GM20431 (cell line): Measurements from ENCODE around the gene PTPN2.

Experiments used
- in situ Hi-C: fragments of 300-500 bp; cut with MseI, MboI; formaldehyde crosslinking; loops from one replicate; pipeline ENCODE4 v1.15.0; 2020; ENCODE audit warnings: low sequenced_read_pairs; ENCODE audit not compliant: unreplicated experiment

Gene PTPN2

DNA sequence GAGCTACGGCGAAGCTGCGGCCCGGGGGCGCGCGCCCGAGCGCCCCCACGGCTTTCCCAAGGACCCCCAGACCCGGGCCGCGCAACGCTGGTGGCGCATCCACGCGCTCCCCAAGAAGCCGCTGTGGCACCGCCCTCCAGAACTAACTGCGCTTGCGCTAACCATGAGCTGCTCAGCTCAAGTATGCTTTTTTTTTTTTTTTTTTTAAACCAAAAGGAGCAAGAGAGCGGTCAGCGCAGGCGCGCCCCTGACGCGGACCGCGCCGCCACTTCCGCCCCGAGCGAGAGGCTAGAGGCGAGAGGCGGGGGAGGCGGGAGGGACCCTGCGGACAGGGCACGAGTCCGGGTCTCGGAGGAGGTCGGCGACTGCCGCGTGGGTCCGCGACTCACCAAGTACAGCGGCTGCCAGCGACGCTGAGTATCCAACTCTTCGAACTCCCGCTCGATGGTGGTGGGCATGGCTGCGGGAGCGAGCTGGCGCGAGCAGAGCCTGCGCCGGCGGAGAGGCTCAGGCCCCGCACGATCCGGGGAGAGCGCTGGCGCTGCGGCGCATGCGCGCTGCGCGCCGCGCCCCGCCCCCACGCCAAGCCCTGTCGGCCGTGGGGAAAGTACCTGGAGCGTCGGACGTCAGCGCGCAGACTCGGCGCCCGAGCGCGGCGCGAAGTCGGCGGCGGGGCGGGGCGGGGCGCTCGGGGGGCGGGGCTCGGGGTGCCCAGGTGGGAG is at the start of gene PTPN2:
Gene PTPN2 (minus strand): TSS at position 554 of the 722 bp plus-strand sequence. CDS start 96 bp downstream, at position 458.
- in situ Hi-C loops = no loop called here

DNA sequence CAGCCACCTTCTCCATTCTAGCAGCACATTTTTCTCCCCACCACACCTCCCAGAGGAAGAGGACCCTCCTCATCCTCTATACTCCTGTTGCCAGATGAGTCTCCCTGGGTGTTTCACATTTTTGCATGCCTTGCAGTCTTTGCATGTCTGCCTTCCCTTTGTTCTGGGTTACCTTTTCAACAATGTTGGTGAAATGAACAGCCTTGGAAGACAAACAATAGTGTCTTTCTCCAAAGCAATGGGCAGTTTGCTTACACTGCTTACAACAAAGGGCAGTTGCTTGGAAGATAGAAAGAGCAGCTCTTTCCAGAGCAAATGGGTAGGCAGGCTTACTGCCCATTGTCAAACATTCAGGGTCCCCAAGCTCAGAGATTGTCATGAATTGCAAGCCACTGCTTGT is 49.3 kb upstream of the PTPN2 start:
- in situ Hi-C loops = loop anchor here (10.0 kb wide), 1 partner anchor 199 kb away; no protein-coding TSS in a partner anchor

DNA sequence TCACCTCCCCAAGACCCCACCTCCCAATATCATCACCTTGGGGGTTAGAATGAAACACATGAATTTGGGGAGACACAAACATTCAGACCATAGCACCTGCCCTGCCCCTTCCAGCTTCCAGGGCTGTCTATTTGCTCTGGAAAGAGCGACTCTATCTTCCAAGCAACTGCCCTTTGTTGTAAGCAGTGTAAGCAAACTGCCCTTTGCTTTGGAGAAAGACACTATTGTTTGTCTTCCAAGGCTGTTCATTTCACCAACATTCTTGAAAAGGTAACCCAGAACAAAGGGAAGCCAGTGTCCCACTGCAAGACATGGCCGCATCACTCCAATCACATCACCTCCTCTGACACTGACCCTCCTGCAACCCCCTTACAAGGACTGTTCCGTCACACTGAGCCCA is 46.9 kb upstream of the PTPN2 start:
- in situ Hi-C loops = loop anchor here (10.0 kb wide), 1 partner anchor 196 kb away; no protein-coding TSS in a partner anchor

GRCh38 chr18:12930376-12930775 is 46.3 kb upstream of the PTPN2 start:
- in situ Hi-C loops = loop anchor here (10.0 kb wide), 1 partner anchor 196 kb away; no protein-coding TSS in a partner anchor

GRCh38 chr18:12929477-12930083 is 45.5 kb upstream of the PTPN2 start:
- in situ Hi-C loops = loop anchor here (10.0 kb wide), 1 partner anchor 195 kb away; no protein-coding TSS in a partner anchor

DNA sequence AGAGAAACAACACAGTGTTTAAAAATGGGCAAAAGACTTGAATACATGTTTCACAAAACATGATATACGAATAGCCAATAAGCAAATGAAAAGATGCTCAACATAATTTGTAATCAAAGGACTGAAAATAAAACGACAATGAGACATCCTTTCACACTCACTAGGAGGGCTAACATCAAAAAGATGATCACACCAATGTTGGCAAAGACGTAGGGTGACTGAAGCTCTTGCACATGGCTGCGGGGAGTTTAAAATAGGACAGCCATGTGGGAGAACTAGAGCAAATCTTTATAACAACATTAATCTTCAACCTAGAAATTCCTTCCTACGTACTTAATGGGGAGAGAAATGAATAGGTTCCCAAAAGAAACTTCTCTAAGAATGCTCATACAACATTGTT is 44.6 kb upstream of the PTPN2 start:
- in situ Hi-C loops = no loop called here

DNA sequence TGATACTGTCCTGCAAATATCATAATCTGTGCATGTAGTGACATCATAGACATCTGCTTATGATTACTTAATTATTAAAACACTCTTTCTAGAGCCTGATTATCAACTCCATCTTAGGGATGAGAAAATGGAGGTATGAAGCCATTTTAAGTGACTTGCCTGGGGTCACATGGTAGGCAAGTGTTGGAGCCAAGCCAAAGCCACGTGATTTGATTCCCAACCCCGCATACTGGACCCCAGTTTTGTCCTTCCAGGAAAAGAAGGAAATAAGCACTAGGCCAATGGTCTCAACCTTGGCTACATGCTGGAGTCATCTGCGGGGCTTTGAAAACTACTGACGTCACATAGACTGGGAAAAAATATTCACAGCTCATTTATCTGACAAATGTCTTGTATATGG is 44.2 kb upstream of the PTPN2 start:
- in situ Hi-C loops = no loop called here

DNA sequence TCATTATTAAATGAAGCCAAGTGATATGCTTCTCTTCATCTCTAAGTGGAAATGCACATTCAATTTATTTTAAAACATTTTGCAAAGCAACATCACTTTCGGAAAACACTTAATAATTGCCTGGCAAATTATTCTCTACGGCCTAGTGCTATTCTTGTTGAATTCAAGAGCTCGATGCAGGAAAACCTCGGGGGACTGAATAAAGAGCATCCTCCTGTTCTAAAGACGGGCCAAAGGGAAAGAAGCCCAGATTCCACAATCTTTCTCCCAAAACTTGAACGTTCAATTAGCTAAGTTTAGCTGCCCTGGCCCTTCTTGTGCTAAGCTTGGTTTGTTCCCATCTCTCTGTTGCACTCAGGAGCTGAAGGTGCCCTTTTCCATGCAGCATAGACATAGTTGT is 40.6 kb upstream of the PTPN2 start:
- in situ Hi-C loops = no loop called here

- in situ Hi-C loops = no loop called here
Measured at GRCh38 chr18:12922266-12922665, 38.2 kb upstream of the PTPN2 start.

DNA sequence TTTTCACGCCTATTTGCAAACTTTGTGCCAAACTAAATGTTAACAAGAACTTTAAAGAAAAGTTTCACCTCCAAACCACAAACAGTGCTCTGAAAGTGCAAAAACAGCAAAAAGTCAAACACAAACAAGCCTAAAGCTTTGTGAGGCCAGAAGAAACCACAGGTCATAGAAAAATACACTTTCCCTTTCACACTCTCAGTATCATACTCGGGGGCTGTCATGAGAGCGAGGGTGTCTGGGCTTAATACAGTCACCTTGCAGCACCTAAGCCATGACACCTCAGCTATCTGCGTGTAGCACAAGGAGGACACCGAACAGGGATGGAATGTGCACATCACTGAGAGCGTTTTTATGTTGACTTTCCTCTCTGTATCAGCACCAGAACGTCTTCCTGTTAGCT is 37.1 kb upstream of the PTPN2 start:
- in situ Hi-C loops = no loop called here

GRCh38 chr18:12911929-12912703 is 28.1 kb upstream of the PTPN2 start:
- in situ Hi-C loops = no loop called here

- in situ Hi-C loops = no loop called here
Measured at GRCh38 chr18:12911025-12911928, 27.2 kb upstream of the PTPN2 start.

GRCh38 chr18:12908706-12909105 is 24.7 kb upstream of the PTPN2 start:
- in situ Hi-C loops = loop anchor here (10.0 kb wide), 1 partner anchor 164 kb away; no protein-coding TSS in a partner anchor

- in situ Hi-C loops = loop anchor here (10.0 kb wide), 1 partner anchor 163 kb away; no protein-coding TSS in a partner anchor
Measured at GRCh38 chr18:12907258-12907925, 23.4 kb upstream of the PTPN2 start.

DNA sequence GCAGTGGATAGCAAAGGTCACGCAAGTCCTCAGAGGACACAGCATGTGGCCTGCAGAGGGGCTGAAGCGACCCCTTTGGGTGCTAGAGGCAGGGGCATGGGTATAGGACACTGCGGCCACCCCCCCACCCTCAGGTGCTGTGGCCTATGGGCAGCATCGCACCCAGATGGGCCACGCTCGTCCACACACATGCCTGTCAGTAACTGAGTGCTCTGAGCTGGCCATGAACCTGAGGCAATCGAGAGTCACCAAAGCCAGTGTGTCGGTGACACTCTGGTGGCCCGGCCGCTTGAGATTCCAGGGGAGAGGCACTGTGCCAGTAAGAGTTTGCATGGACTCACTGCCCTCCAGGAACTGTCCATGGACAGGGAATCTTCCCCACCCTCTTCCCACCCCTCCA is 22.7 kb upstream of the PTPN2 start:
- in situ Hi-C loops = loop anchor here (10.0 kb wide), 1 partner anchor 162 kb away; no protein-coding TSS in a partner anchor

GRCh38 chr18:12906119-12906518 is 22.1 kb upstream of the PTPN2 start:
- in situ Hi-C loops = loop anchor here (10.0 kb wide), 1 partner anchor 161 kb away; no protein-coding TSS in a partner anchor

DNA sequence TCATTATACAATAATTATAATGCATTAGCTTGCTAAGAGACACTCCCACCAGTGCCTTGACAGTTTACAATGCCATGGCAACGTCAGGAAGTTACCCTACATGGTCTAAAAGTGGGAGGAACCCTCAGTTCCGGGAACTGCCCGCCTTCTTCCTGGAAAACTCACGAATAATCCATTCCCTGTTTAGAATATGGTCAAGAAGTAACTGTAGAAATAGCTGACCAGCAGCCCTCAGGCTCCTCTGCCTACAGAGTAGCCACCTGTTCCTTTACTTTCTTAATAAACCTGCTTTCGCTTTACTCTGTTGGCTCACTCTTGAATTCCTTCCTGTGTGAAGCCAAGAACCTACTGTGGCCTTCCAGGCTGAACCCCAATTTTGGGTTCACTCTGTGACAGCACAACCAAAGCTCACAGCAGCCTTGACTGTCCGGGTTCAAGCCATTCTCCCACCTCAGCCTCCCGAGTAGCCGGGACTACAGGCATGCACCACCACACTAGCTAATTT is 20.0 kb upstream of the PTPN2 start:
- in situ Hi-C loops = loop anchor here (10.0 kb wide), 1 partner anchor 159 kb away; no protein-coding TSS in a partner anchor

GRCh38 chr18:12901208-12901607 is 17.2 kb upstream of the PTPN2 start:
- in situ Hi-C loops = loop anchor here (10.0 kb wide), 1 partner anchor 156 kb away; no protein-coding TSS in a partner anchor
